HG02884 (cell line): ENCODE results near the gene SH3BP4.

Source experiments
- ATAC-seq: cut with Tn5 transposase; IDR thresholded peaks from one replicate; pipeline ENCODE4 v1.9.1; 2021; ENCODE audit warnings: mild to moderate bottlenecking, moderate library complexity; ENCODE audit not compliant: unreplicated experiment

SH3BP4 gene

GRCh38 chr2:235037604-235038166, 85.9 kb downstream of the SH3BP4 start:
- no peak for ATAC-seq

GRCh38 chr2:235041221-235041917, 89.6 kb downstream of the SH3BP4 start:
- ATAC-seq, result no peak

GRCh38 chr2:235041918-235042575, 90.2 kb downstream of the SH3BP4 start:
- ATAC-seq, result no peak

- ATAC-seq, result no peak
Measured at GRCh38 chr2:235042576-235043515, 91.0 kb downstream of the SH3BP4 start.

GRCh38 chr2:235043762-235044500, 92.1 kb downstream of the SH3BP4 start:
- no peak for ATAC-seq

- no peak for ATAC-seq
Measured at GRCh38 chr2:235044501-235045271, 92.9 kb downstream of the SH3BP4 start.

GRCh38 chr2:235045336-235045972, 93.6 kb downstream of the SH3BP4 start:
- no peak for ATAC-seq

GRCh38 chr2:235045973-235046343, 94.1 kb downstream of the SH3BP4 start:
- no peak for ATAC-seq

GRCh38 chr2:235046589-235046988, 94.8 kb downstream of the SH3BP4 start:
- no peak for ATAC-seq

GRCh38 chr2:235047171-235048160, 95.6 kb downstream of the SH3BP4 start:
- ATAC-seq, result no peak

GRCh38 chr2:235048549-235048948, 96.7 kb downstream of the SH3BP4 start:
- no peak for ATAC-seq

- ATAC-seq, result no peak
Measured at GRCh38 chr2:235049069-235049468, 97.3 kb downstream of the SH3BP4 start.

- no peak for ATAC-seq
Measured at GRCh38 chr2:235049719-235050118, 97.9 kb downstream of the SH3BP4 start.

- no peak for ATAC-seq
Measured at GRCh38 chr2:235050980-235051351, 99.1 kb downstream of the SH3BP4 start.

GRCh38 chr2:235051436-235052260, 99.8 kb downstream of the SH3BP4 start:
- no peak for ATAC-seq

GRCh38 chr2:235052514-235053354, 100.9 kb downstream of the SH3BP4 start:
- no peak for ATAC-seq
